Stomach (tissue), 9 donors: Measurements from ENCODE around the gene MLKL. TPM values are rescaled to one million over a fixed set of nuclear protein-coding genes. Genes with fewer than 3 reads are reported as not detected.
A peak's percentile ranks its signal among the peaks of the same experiment; 100 is the strongest.

Experiments
- DNase-seq, 2 donors: peaks; one replicate each; pipeline versions ENCODE4 v3.0.0 to v3.0.0-alpha.2; 2013 to 2019
- H3K27ac ChIP-seq, 5 donors: fragments of 200-600 bp in 4 of 5; sonication (generic) in 4 of 5; one replicate each; pipeline ENCODE4 v1.5.1; 2013 to 2019; ENCODE audit warnings: mild to moderate bottlenecking in 1 of 5, moderate library complexity in 1 of 5
- H3K27me3 ChIP-seq, 3 donors: fragments of 200-600 bp; sonication (generic); one replicate each; pipeline ENCODE4 v1.5.1; 2017 to 2019; ENCODE audit warnings: mixed run types in 1 of 3
- H3K36me3 ChIP-seq, 4 donors: fragments of 200-600 bp; sonication (generic); 1 replicate in 3 of 4; 2 replicates in 1 of 4; pipeline ENCODE4 v1.5.1; 2016 to 2019
- H3K4me1 ChIP-seq, 4 donors: fragments of 200-600 bp; sonication (generic); one replicate each; pipeline ENCODE4 v1.5.1; 2016 to 2019
- H3K4me3 ChIP-seq, 4 donors: fragments of 200-600 bp; sonication (generic) in 3 of 4; one replicate each; pipeline ENCODE4 v1.5.1; 2016 to 2019; ENCODE audit warnings: mild to moderate bottlenecking in 1 of 4
- H3K9me3 ChIP-seq, 4 donors: fragments of 200-600 bp; sonication (generic); one replicate each; pipeline ENCODE4 v1.5.1; 2016 to 2019
- EP300 ChIP-seq: sonication (generic); formaldehyde crosslinking; IDR thresholded peaks from one replicate; pipeline ENCODE4 v1.6.1; 2017; ENCODE audit warnings: antibody characterized with exemption
- POLR2A ChIP-seq, 4 donors: fragments of 450-650 bp; IDR thresholded peaks; one replicate each; pipeline ENCODE4 v1.6.1; 2016; ENCODE audit warnings: antibody characterized with exemption in 4 of 4, control low read depth in 2 of 4, mild to moderate bottlenecking in 1 of 4, moderate library complexity in 1 of 4
- POLR2AphosphoS5 ChIP-seq, 3 donors: sonication (generic); formaldehyde crosslinking; IDR thresholded peaks; one replicate each; pipeline ENCODE4 v1.6.1; 2016; ENCODE audit warnings: antibody characterized with exemption in 3 of 3
- WGBS, 5 donors: extraction: QIAGEN DNeasy Blood & Tissue Kit in 3 of 5; methylation state at CpG; one replicate each; pipeline versions ENCODE4 v1.1.5 to v1.1.7; 2013 to 2018; 5-methylcytosine and 5-hydroxymethylcytosine counted together
- intact Hi-C: fragments of 100-400 bp; cut with DNase I; formaldehyde crosslinking; loops from one replicate; pipeline ENCODE4 v1.15.1; 2023; ENCODE audit warnings: low total_unique reads
- polyA plus RNA-seq, 3 donors: library from polyadenylated mRNA; stranded (reverse); fragments of 200-250 nt; gene quantifications; one replicate each; pipeline ENCODE4 v1.2.3, GENCODE V29; 2013
- total RNA-seq, 5 donors: library from RNA; depleted of rRNA; stranded (reverse); fragments of >200 nt; gene quantifications; one replicate each; pipeline versions ENCODE4 v1.1.0 to v1.2.3, GENCODE V29; 2014 to 2016
- TF ChIP-seq, protein P1 (sequence below), 7 experiments: fragments of 450-650 bp in 4 of 7; fragments of 200-600 bp in 3 of 7; sonication (generic) in 3 of 7; IDR thresholded peaks; one replicate each; pipeline ENCODE4 v1.5.1; 2016 to 2019; ENCODE audit warnings: antibody characterized with exemption in 7 of 7, control low read depth in 2 of 7, mild to moderate bottlenecking in 1 of 7
- donor health status: healthy with polysubstance abuse.
- donor health status: Bipolar disorder and iron deficiency.
- donor health status: healthy.

MLKL gene
- total and polyA plus RNA-seq, 8 donors: 6.7 to 23.3 (median 10.0) TPM

- 24 to 30% (median 28%) methylated on average over 4 of the region's 4 CpGs for WGBS, 5 donors
- DNase-seq: peak; percentile 7 to 77
- Histone ChIP-seq H3K27ac (no peak overlapping the region), H3K9me3 (no peaks in the 10 kb centered on the region), H3K4me1 (peaks cover 0 to 7% (median 0%) of the 10 kb centered on the region in 4 donors), H3K4me3 (no peak overlapping the region), H3K27me3 (no peaks in the 10 kb centered on the region), H3K36me3 (peaks cover 52 to 92% (median 82%) of the 10 kb centered on the region in 4 donors)
- TF ChIP-seq, protein P1, sequence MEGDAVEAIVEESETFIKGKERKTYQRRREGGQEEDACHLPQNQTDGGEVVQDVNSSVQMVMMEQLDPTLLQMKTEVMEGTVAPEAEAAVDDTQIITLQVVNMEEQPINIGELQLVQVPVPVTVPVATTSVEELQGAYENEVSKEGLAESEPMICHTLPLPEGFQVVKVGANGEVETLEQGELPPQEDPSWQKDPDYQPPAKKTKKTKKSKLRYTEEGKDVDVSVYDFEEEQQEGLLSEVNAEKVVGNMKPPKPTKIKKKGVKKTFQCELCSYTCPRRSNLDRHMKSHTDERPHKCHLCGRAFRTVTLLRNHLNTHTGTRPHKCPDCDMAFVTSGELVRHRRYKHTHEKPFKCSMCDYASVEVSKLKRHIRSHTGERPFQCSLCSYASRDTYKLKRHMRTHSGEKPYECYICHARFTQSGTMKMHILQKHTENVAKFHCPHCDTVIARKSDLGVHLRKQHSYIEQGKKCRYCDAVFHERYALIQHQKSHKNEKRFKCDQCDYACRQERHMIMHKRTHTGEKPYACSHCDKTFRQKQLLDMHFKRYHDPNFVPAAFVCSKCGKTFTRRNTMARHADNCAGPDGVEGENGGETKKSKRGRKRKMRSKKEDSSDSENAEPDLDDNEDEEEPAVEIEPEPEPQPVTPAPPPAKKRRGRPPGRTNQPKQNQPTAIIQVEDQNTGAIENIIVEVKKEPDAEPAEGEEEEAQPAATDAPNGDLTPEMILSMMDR (IDR thresholded peaks at IDR 0.05): peak in 5 of 7 experiments; percentile 31 to 57 (median 38)
- TF ChIP-seq POLR2AphosphoS5 (IDR thresholded peaks at IDR 0.05) (peak in 1 of 3 donors; percentile 22), POLR2A (IDR thresholded peaks at IDR 0.05) (no peak), EP300 (no peak)
- intact Hi-C loops: no loop called here
These were observed 77.3 kb downstream of the MLKL start for GRCh38 chr16:74623214-74623838.

DNA sequence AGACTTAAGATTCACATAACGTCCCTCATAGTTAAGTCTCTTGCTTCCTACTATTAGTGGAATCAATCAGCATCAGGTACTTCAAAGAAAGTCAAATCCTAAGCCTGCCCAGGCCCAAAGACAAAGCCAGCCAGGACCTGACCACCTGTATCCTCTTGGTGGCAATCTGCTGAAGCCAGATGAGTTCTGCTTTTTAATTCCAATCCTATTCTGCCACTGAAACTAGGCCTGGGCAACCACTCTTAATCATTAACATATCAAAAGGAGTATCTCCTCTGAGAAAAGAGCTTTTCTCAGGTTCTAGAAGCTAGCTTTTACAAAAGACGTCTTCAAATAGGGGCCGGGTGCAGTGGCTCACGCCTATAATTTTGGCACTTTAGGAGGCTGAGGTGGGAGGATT is 78.7 kb downstream of the MLKL start:
- WGBS, 5 donors: 93 to 98% (median 95%) methylated on average over 4 of the region's 4 CpGs

More for the DNA sequence above, 78.7 kb downstream of the MLKL start:
- Histone ChIP-seq H3K4me1 (no peaks in the 10 kb centered on the region), H3K36me3 (peaks cover 41 to 80% (median 70%) of the 10 kb centered on the region in 4 donors), H3K9me3 (no peaks in the 10 kb centered on the region), H3K27me3 (no peaks in the 10 kb centered on the region), H3K27ac (no peak overlapping the region), H3K4me3 (no peak overlapping the region)
- DNase-seq: peak in 1 of 2 donors; percentile 10
- TF ChIP-seq, protein P1 (IDR thresholded peaks at IDR 0.05): no peak
- TF ChIP-seq EP300 (no peak), POLR2A (IDR thresholded peaks at IDR 0.05) (no peak), POLR2AphosphoS5 (IDR thresholded peaks at IDR 0.05) (no peak)
- intact Hi-C loops: no loop called here

Other genes starting within 250 kb of the MLKL start
- 100 to 1,000 TPM in 1 of 5 donors, 10 to 100 TPM in 4; 35.3 to 151 (median 83.6) TPM for gene GLG1, start 93.7 kb downstream of the MLKL start, total RNA-seq
- 10 to 100 TPM in 2 of 3 donors, 1 to 10 TPM in 1; 7.6 to 18.8 (median 14.6) TPM for gene GLG1, start 93.7 kb downstream of the MLKL start, polyA plus RNA-seq
- gene RFWD3, start 34.0 kb downstream of the MLKL start, total RNA-seq: 10 to 100 TPM; 11.0 to 65.6 (median 16.3) TPM
- 1 to 10 TPM; 4.1 to 6.7 (median 4.5) TPM for gene RFWD3, start 34.0 kb downstream of the MLKL start, polyA plus RNA-seq
- 10 to 100 TPM in 4 of 5 donors, 1 to 10 TPM in 1; 1.8 to 64.2 (median 29.2) TPM for gene FA2H, start 74.0 kb upstream of the MLKL start, total RNA-seq
- gene FA2H, start 74.0 kb upstream of the MLKL start, polyA plus RNA-seq: 10 to 100 TPM in 2 of 3 donors, 1 to 10 TPM in 1; 9.4 to 16.2 (median 15.0) TPM